T-cell (primary cell): ENCODE measurements around the gene SAPCD2. TPM values are rescaled to one million over a fixed set of nuclear protein-coding genes. Genes with fewer than 3 reads are reported as not detected.
"Not testable (repeated sequence)": the region's sequence is repeated elsewhere in the genome, so short reads cannot be mapped to it uniquely, and the experiment has no call there.

Experiments used
- ATAC-seq, 4 experiments: fragments of 200-7000 bp in 3 of 4; fragments of 150-1000 bp in 1 of 4; cut with Tn5 transposase; replicated peaks in 1 of 4; 1 replicate in 3 of 4; 2 replicates in 1 of 4; pipeline ENCODE4 v1.10.0; 2021; ENCODE audit warnings: moderate library complexity in 3 of 4, mild to moderate bottlenecking in 2 of 4, moderate number of reproducible peaks in 1 of 4
- CTCF ChIA-PET, 2 donors: fragments of 300-600 bp; sonication (Branson Sonifier 250); formaldehyde crosslinking; loops; one replicate each; lab custom pipeline; 2022; ENCODE audit warnings: antibody characterized with exemption in 2 of 2; lab: Charles Lee
- POLR2A ChIA-PET, 2 donors: fragments of 300-600 bp; sonication (Branson Sonifier 250); formaldehyde crosslinking; loops; one replicate each; lab custom pipeline; 2022; ENCODE audit warnings: antibody characterized with exemption in 2 of 2; lab: Charles Lee
- DNase-seq, 35 experiments: peaks; one replicate each; pipeline versions ENCODE4 v3.0.0 to v3.0.0-alpha.2; 2013 to 2023
- H3K27ac ChIP-seq: one replicate; pipeline ENCODE4 v1.5.1; 2013; ENCODE audit warnings: low read length
- H3K27me3 ChIP-seq, 2 experiments: replicated peaks in 1 of 2; 1 replicate in 1 of 2; 2 replicates in 1 of 2; pipeline versions ENCODE4 v1.6.1 to v1.7.0; 2013; ENCODE audit warnings: low read length in 1 of 2, mixed read lengths in 1 of 2; ENCODE audit not compliant: control insufficient read depth in 2 of 2, insufficient read depth in 2 of 2; ENCODE audit errors: extremely low read depth in 1 of 2
- H3K36me3 ChIP-seq, 2 donors: 1 replicate in 1 of 2; 2 replicates in 1 of 2; pipeline versions ENCODE4 v1.6.1 to v1.7.0; 2013; ENCODE audit warnings: low read length in 1 of 2; ENCODE audit not compliant: control insufficient read depth in 2 of 2, insufficient read depth in 1 of 2; ENCODE audit errors: extremely low read depth in 1 of 2
- H3K4me1 ChIP-seq, 2 experiments: 1 replicate in 1 of 2; 2 replicates in 1 of 2; pipeline versions ENCODE4 v1.6.1 to v1.7.0; 2013; ENCODE audit warnings: low read length in 2 of 2, mixed read lengths in 1 of 2; ENCODE audit not compliant: insufficient read depth in 2 of 2, control insufficient read depth in 1 of 2; ENCODE audit errors: extremely low read depth in 1 of 2
- H3K4me3 ChIP-seq, 2 donors: 1 replicate in 1 of 2; 2 replicates in 1 of 2; pipeline versions ENCODE4 v1.5.1 to v1.7.0; 2013; ENCODE audit warnings: mild to moderate bottlenecking in 2 of 2, low read length in 1 of 2, moderate library complexity in 1 of 2; ENCODE audit not compliant: control insufficient read depth in 1 of 2; ENCODE audit errors: extremely low read depth in 1 of 2
- H3K9me3 ChIP-seq: 2 replicates; pipeline ENCODE4 v1.7.0; 2013
- H3K27ac Mint-ChIP-seq, 2 donors: one replicate each; pipeline ENCODE4 v1.8.0; 2020 to 2021; ENCODE audit warnings: mild to moderate bottlenecking in 2 of 2, mixed read lengths in 2 of 2
- H3K27me3 Mint-ChIP-seq, 2 donors: one replicate each; pipeline ENCODE4 v1.8.0; 2021 to 2022; ENCODE audit warnings: mixed read lengths in 2 of 2
- H3K36me3 Mint-ChIP-seq: one replicate; pipeline ENCODE4 v1.8.0; 2021; ENCODE audit warnings: mixed read lengths
- H3K4me1 Mint-ChIP-seq, 3 donors: one replicate each; pipeline ENCODE4 v1.8.0; 2020 to 2022; ENCODE audit warnings: mixed read lengths in 3 of 3, mild to moderate bottlenecking in 1 of 3
- H3K4me3 Mint-ChIP-seq, 3 donors: one replicate each; pipeline ENCODE4 v1.8.0; 2020 to 2022; ENCODE audit warnings: mild to moderate bottlenecking in 3 of 3, mixed read lengths in 3 of 3, moderate library complexity in 3 of 3
- H3K9me3 Mint-ChIP-seq, 3 donors: one replicate each; pipeline ENCODE4 v1.8.0; 2020 to 2022; ENCODE audit warnings: mixed read lengths in 3 of 3
- WGBS: methylation state at CpG from one replicate; pipeline ENCODE4 v1.1.5; 2013; ENCODE audit warnings: missing lambda C conversion rate; ENCODE audit not compliant: insufficient coverage; 5-methylcytosine and 5-hydroxymethylcytosine counted together
- total RNA-seq, 35 experiments: library from RNA in 6 of 35; stranded (reverse) in 6 of 35; fragments of 120-200 nt in 1 of 35; gene quantifications; one replicate each; pipeline versions ENCODE4 v1.2.1 to v1.2.4 and lab custom pipeline; 2013 to 2026

Gene SAPCD2
- total RNA-seq, 5 donors from 2014 or later (not counting 1 experiment from before 2014, with no cell fraction given), result 0.33 to 1.0 (median 0.83) TPM

- no peaks in the 10 kb centered on the region for H3K9me3 ChIP-seq
- no peak overlapping the region for H3K4me3 ChIP-seq
- H3K4me1 ChIP-seq, result peaks cover 2 to 52% of the 10 kb centered on the region in 2 experiments
- H3K4me3 Mint-ChIP-seq, result peak overlapping the region in 1 of 3 donors; percentile 82
- ChIA-PET CTCF (interaction anchor here (0.6 to 1.9 kb wide), 15 partner anchors 9 to 596 kb away, joined by 3 to 19 read pairs (median 5); partner anchors contain the start of genes AJM1 (in 1 of the 2), MAN1B1 (in 1 of the 2), NPDC1 (in 1 of the 2) and TMEM141 (in 1 of the 2)), POLR2A (interaction anchor here in 1 of 2 donors (0.6 kb wide), 1 partner anchor 247 kb away, joined by 3 read pairs; no protein-coding TSS in a partner anchor)
- H3K27ac Mint-ChIP-seq, result peak overlapping the region; percentile 88 to 93
- peaks cover 27 to 37% (median 32%) of the 10 kb centered on the region in 3 donors for H3K4me1 Mint-ChIP-seq
- ATAC-seq (peak in 1 of 4 experiments; percentile 16), DNase-seq (no peak)
- H3K36me3 Mint-ChIP-seq, result no peaks in the 10 kb centered on the region
- peaks cover 0 to 24% of the 10 kb centered on the region in 2 experiments for H3K27me3 ChIP-seq
- no peaks in the 10 kb centered on the region for H3K36me3 ChIP-seq
- no peak overlapping the region for H3K27ac ChIP-seq
- WGBS, result 54% methylated on average over 4 of the region's 9 CpGs
- peaks cover 0 to 3% of the 10 kb centered on the region in 2 donors for H3K27me3 Mint-ChIP-seq
- no peaks in the 10 kb centered on the region for H3K9me3 Mint-ChIP-seq
These were observed 34.9 kb downstream of the SAPCD2 start for GRCh38 chr9:137035507-137035834.

GRCh38 chr9:137034709-137035506 lies 35.4 kb downstream of the SAPCD2 start:
- Mint-ChIP-seq H3K9me3 (no peaks in the 10 kb centered on the region), H3K4me1 (peaks cover 32 to 40% (median 37%) of the 10 kb centered on the region in 3 donors), H3K27me3 (peaks cover 0 to 2% of the 10 kb centered on the region in 2 donors), H3K27ac (peak overlapping the region; percentile 88 to 93), H3K36me3 (no peaks in the 10 kb centered on the region), H3K4me3 (peak overlapping the region; percentile 59 to 82 (median 75))
- peak overlapping the region; percentile 1 to 29 for H3K4me3 ChIP-seq
- POLR2A ChIA-PET, result interaction anchor here (0.6 kb wide), 2 partner anchors 47 to 247 kb away, joined by 3 read pairs; no protein-coding TSS in a partner anchor
- CTCF ChIA-PET, result interaction anchor here (0.5 to 1.9 kb wide), 23 partner anchors 9 to 596 kb away, joined by 3 to 19 read pairs (median 4); partner anchors contain the start of genes AJM1 (in 1 of the 2), MAN1B1 (in 1 of the 2), NPDC1 (in 1 of the 2) and TMEM141 (in 1 of the 2)
- H3K27me3 ChIP-seq, result peaks cover 0 to 22% of the 10 kb centered on the region in 2 experiments
- H3K27ac ChIP-seq, result peak overlapping the region; percentile 67
- no peaks in the 10 kb centered on the region for H3K36me3 ChIP-seq
- DNase-seq, result peak; percentile 68 to 95 (median 83)
- H3K4me1 ChIP-seq, result peaks cover 3 to 58% of the 10 kb centered on the region in 2 experiments
- H3K9me3 ChIP-seq, result no peaks in the 10 kb centered on the region
- 2% methylated on average over 17 of the region's 24 CpGs for WGBS
- peak; percentile 80 to 88 (median 87) for ATAC-seq

GRCh38 chr9:137034039-137034708 lies 36.2 kb downstream of the SAPCD2 start:
- Mint-ChIP-seq H3K27me3 (peaks cover 0 to 2% of the 10 kb centered on the region in 2 donors), H3K36me3 (no peaks in the 10 kb centered on the region), H3K4me3 (peak overlapping the region; percentile 59 to 82 (median 75)), H3K27ac (peak overlapping the region; percentile 88 to 93), H3K4me1 (peaks cover 38 to 47% (median 43%) of the 10 kb centered on the region in 3 donors), H3K9me3 (no peaks in the 10 kb centered on the region)
- CTCF ChIA-PET, result interaction anchor here (0.5 to 1.9 kb wide), 13 partner anchors 9 to 256 kb away, joined by 3 to 19 read pairs (median 5); partner anchors contain the start of genes AJM1 (in 1 of the 2), NPDC1 (in 1 of the 2) and TMEM141 (in 1 of the 2)
- ATAC-seq, result no peak
- Histone ChIP-seq H3K36me3 (no peaks in the 10 kb centered on the region), H3K4me1 (peaks cover 7 to 65% of the 10 kb centered on the region in 2 experiments), H3K27ac (peak overlapping the region; percentile 67), H3K9me3 (no peaks in the 10 kb centered on the region), H3K4me3 (peak overlapping the region in 1 of 2 donors; percentile 29), H3K27me3 (peaks cover 0 to 20% of the 10 kb centered on the region in 2 experiments)
- WGBS, result 8% methylated on average over 12 of the region's 15 CpGs
- no peak for DNase-seq
- POLR2A ChIA-PET, result interaction anchor here in 1 of 2 donors (0.6 kb wide), 2 partner anchors 9 to 46 kb away, joined by 3 read pairs; no protein-coding TSS in a partner anchor

GRCh38 chr9:137033481-137033880 lies 36.9 kb downstream of the SAPCD2 start:
- H3K4me3 Mint-ChIP-seq, result peak overlapping the region; percentile 13 to 72 (median 64)
- H3K27me3 Mint-ChIP-seq, ATAC-seq, H3K9me3 ChIP-seq, H3K4me3 ChIP-seq, DNase-seq, POLR2A ChIA-PET, H3K27ac ChIP-seq, H3K36me3 Mint-ChIP-seq, H3K9me3 Mint-ChIP-seq, H3K36me3 ChIP-seq: not testable (repeated sequence)
- peak overlapping the region; percentile 77 to 85 for H3K27ac Mint-ChIP-seq
- peaks cover 42 to 53% (median 43%) of the 10 kb centered on the region in 3 donors for H3K4me1 Mint-ChIP-seq
- H3K27me3 ChIP-seq, result peaks cover 0 to 13% of the 10 kb centered on the region in 2 experiments
- CTCF ChIA-PET, result interaction anchor here in 1 of 2 donors (1.2 kb wide), 1 partner anchor 13 kb away, joined by 5 read pairs; the partner anchor contains the start of gene NPDC1
- 100% methylated on average over 1 of the region's 5 CpGs for WGBS
- H3K4me1 ChIP-seq, result peaks cover 13 to 72% of the 10 kb centered on the region in 2 experiments

GRCh38 chr9:137032858-137033257 lies 37.5 kb downstream of the SAPCD2 start:
- ATAC-seq (no peak), DNase-seq (peak in 7 of 35 experiments; percentile 19 to 53 (median 26))
- Histone ChIP-seq H3K4me1 (peaks cover 13 to 74% of the 10 kb centered on the region in 2 experiments), H3K36me3 (no peaks in the 10 kb centered on the region), H3K27me3 (peaks cover 0 to 13% of the 10 kb centered on the region in 2 experiments), H3K27ac (no peak overlapping the region), H3K4me3 (no peak overlapping the region), H3K9me3 (no peaks in the 10 kb centered on the region)
- ChIA-PET CTCF (interaction anchor here in 1 of 2 donors (1.0 to 1.1 kb wide), 2 partner anchors 14 to 85 kb away, joined by 3 read pairs; no protein-coding TSS in a partner anchor), POLR2A (no interaction called here)
- H3K9me3 Mint-ChIP-seq, result no peaks in the 10 kb centered on the region
- no peaks in the 10 kb centered on the region for H3K36me3 Mint-ChIP-seq
- WGBS, result 73% methylated on average over 4 of the region's 10 CpGs
- peaks cover 42 to 53% (median 43%) of the 10 kb centered on the region in 3 donors for H3K4me1 Mint-ChIP-seq
- no peaks in the 10 kb centered on the region for H3K27me3 Mint-ChIP-seq
- H3K4me3 Mint-ChIP-seq, result peak overlapping the region in 2 of 3 donors; percentile 64 to 72
- peak overlapping the region; percentile 82 to 85 for H3K27ac Mint-ChIP-seq
